Activated CD4-positive, alpha-beta T cell treated with anti-CD3 and anti-CD28 coated beads, Interleukin-2, amount 50 U/mL, for 24 hours (primary cell): ENCODE results near the gene ABHD2.

Source experiments
- DNase-seq, 2 donors: peaks; one replicate each; pipeline ENCODE4 v3.0.0-alpha.2; 2020; ENCODE audit warnings: low read depth in 1 of 2, low spot score in 1 of 2

Gene ABHD2

GRCh38 chr15:89096664-89097063, 8.4 kb downstream of the ABHD2 start:
- DNase-seq: no peak

GRCh38 chr15:89097313-89097712, 9.1 kb downstream of the ABHD2 start:
- DNase-seq: no peak

DNA sequence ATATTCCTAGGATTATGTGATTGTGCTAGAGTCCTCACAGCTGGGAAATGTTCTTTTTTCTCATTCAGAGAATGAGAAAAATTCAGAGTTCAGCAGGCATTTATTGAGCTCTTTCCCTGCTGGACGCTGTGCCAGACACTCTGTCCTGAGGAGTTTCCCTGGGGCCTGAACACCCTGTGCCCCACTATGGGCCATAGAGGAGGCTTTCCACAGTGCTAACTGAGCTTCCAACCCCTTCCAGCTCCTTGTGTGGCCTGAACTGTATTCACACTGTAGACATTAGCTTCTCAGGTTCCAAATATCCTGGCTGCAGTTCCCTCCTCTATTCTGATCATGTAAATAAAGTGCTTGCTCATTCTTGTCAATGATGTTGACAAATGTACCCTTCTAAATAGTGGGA, 10.0 kb downstream of the ABHD2 start:
- no peak for DNase-seq

DNA sequence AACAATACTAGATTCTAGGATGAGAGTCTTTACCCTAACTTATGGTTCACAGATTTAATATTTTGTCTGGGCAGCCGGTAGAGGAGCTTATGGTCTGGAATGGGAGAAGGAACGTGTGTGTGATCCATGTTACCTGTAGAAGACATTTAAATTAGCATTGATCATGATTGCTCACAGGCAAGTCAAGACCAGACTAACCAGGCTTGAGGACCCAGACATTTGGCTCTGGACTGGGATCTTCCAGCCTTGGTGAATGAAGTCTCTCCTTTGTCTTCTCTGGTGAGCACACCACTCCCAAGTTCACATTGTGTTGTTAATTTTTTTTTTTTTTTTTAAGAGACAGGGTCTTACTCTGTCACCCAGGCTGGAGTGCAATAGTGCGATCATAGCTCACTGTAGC, 11.7 kb downstream of the ABHD2 start:
- DNase-seq: no peak

DNA sequence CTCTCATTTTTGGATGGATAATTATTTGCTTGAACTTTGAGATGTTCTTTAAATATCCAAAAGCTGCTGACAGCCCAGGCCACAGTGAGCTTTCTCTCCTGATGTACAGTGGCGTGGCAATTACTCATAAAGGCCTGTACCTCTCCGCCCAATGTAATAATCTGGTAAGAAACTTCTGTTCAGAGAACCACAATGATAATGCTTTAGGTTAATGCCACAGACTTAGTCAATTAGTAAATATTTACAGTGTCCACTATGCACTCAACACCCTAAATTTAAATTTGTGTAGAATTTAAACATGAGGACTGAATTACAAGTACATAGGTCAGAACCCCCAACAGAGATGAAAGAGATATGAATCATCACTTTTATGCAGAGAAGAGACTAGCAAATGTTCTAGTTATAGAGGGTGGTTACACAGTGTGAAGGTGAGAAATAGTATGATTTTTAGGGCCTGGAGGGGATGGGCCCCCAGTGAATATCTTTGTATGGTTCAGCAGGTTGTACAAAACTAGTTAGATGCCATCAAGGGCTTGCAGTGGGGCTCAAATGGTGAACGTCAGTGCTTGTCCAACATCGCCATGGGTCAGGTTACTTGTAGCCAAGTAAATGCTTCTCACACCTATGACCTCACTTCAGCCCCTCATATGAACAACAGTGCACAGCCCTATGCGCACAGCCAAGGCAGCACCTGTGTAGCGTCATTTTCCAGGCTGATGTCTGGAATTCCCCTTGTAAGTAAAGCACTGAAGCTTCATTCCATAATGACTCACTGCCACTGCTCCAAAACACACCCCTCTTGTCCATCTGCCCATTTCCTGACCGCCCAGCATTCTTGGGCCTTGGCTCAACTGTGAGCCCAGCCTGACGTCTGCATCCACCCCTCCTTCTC, 13.3 kb downstream of the ABHD2 start:
- no peak for DNase-seq

GRCh38 chr15:89103481-89104171, 15.4 kb downstream of the ABHD2 start:
- DNase-seq: no peak

- DNase-seq: no peak
Observed at GRCh38 chr15:89104172-89104564, 15.9 kb downstream of the ABHD2 start.

DNA sequence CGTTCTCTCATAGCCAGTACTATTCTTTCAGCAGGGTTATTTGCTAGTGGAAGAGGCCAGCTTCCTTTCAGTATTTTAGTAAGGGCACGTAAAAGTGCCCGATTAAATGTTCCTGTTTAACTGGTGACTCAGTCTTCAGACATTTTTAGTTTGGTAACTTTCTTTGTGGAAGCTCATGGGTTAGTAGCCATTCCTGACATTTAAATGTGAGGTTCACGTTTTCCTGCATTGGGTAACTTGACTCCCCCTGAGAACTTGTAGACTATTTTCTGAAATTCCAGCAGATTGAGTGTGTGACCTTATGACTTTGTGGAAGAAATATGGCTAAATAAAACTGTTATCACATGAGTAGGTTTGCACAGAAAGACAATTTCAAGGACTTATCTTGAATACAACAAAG, 16.9 kb downstream of the ABHD2 start:
- DNase-seq: no peak

DNA sequence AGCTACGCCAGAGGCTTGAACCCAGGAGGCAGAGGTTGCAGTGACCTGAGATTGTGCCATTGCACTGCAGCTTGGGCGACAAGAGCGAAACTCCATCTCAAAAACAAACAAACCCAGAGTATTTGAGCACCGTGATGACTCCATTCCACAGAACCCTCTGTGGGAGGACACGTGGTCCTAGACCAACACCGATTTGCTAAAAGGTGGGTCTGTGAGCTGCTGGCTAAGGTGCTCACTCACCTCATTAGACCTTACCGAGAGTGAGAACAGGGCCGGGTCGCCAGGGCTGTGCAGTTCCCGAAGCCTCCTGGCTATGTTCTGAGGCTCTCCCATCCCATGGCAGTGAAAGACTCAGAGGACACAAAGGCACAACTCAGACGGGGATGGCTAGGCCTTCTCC, 17.9 kb downstream of the ABHD2 start:
- no peak for DNase-seq

- no peak for DNase-seq
Observed at GRCh38 chr15:89107984-89108383, 19.7 kb downstream of the ABHD2 start.

- DNase-seq: no peak
Observed at GRCh38 chr15:89108835-89109234, 20.6 kb downstream of the ABHD2 start.

GRCh38 chr15:89109238-89109637, 21.0 kb downstream of the ABHD2 start:
- DNase-seq: no peak

DNA sequence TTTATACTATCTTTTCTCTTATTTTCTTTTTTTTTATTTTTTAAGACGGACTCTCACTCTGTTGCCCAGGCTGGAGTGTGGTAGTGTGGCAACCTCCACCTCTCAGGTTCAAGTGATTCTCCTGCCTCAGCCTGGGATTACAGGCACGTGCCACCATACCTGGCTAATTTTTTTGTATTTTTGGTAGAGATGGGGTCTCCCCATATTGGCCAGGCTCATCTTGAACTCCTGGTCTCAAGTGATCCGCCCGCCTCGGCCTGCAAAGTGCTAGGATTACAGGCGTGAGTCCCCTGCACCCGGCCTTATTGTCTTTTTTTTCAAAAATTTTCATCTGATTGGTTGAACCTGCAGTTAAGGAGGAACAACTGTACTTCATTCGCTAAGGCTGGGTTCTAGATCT, 21.8 kb downstream of the ABHD2 start:
- no peak for DNase-seq

DNA sequence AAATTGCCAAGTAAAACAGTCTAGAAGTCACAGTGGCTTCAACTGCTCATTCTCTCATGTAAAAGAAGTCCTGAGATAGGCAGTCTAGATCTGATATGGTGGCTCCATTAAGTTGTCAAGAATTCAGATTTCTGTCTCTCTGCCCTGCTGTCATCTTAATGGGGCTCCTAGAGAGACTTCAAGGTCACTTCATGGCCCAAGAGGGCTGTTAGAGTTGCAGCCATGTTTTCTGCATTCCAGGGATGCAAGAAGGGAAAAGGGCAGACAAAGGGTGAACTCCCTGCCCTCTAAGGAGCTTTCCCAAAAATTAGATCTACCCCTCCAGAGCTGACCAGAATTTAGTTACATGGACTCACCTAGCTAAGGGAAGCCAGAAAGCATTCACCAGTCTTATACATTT, 23.1 kb downstream of the ABHD2 start:
- no peak for DNase-seq

- no peak for DNase-seq
Observed at GRCh38 chr15:89111961-89112340, 23.7 kb downstream of the ABHD2 start.

- DNase-seq: no peak
Observed at GRCh38 chr15:89112341-89112971, 24.2 kb downstream of the ABHD2 start.

DNA sequence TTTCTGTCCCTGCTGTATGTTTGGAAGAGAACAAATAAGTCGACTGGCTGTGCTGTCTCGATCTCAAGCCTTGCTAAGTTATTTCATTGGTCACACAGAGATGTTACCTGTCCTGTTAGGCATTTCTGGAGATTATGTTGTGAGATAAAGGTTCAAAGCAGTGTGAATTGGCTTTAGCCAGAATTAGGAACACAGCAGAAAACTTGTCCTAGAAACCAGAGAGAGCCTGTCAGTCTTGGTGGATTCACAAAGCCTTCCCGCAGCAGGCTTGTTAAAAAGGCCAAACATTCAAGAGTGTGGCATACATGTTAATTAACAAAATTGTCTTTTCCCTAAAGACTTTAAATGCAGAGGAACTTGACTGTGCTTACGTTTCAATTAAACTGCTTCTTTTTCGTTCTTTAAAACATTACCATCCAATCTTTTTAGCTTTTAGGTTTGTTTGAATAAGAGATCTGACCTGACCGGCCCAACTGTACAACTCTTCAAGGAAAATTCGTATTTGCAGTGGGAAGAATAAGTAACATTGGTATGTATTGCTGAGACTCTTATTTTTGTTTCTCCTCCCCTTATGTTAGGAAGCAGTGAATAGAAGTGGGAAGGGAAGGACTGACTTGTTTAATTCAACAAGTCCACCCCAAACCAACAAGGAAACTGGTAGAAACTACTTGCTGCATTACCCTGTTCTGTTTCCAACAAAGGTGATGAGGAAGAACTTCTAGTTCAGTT, 25.2 kb downstream of the ABHD2 start:
- no peak for DNase-seq

DNA sequence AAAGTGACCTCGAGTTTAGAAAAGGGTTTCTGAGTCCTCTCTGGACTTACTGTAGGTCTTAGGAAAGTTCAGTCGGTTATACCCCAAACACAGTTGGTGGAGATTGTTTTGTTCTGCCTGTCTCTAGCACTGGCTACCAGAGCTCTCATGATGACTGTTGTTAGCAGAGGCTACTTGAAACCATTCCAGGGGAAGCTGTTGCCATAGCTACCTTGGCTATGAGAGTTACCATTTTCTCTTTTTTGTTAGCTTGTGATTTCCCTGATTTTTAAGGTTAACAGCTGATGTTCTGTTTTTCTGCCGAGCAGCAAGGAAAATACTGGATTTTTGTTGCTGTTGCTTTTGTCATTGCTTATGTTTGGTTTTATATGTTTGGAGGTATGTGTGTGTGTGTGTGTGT, 26.7 kb downstream of the ABHD2 start:
- no peak for DNase-seq

GRCh38 chr15:89115547-89115946, 27.3 kb downstream of the ABHD2 start:
- no peak for DNase-seq

GRCh38 chr15:89116404-89116803, 28.1 kb downstream of the ABHD2 start:
- no peak for DNase-seq

DNA sequence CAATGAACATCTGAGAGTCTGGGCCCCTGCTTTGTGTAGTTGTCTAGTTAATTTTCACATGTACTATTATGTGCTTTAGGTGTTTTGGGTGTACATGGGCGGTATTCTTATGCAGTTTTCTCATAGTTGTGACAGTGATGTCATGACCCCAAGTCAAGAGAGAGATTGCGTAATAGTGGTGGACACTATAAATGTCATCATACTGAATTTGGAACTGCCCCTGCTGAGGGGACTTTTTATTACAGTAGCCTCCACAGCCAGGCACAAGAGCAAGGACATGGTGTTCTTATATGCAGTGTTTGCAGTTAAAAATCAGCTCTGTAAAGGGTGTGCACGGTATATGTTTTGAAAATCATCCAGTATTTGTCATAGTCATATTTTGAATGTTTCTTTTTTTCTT, 29.5 kb downstream of the ABHD2 start:
- no peak for DNase-seq
